Activated T-helper 17 cell treated with anti-CD3 and anti-CD28 coated beads, Interleukin-2, amount 50 U/mL, for 72 hours (primary cell): ENCODE measurements around the gene RLBP1. TPM values are rescaled to one million over a fixed set of nuclear protein-coding genes. Genes with fewer than 3 reads are reported as not detected.

Experiments
- ATAC-seq: fragments of 150-1000 bp; cut with Tn5 transposase; replicated peaks from 2 replicates; pipeline ENCODE4 v1.10.0; 2021; ENCODE audit warnings: mild to moderate bottlenecking, moderate library complexity
- H3K27ac Mint-ChIP-seq: one replicate; pipeline ENCODE4 v1.8.0; 2022; ENCODE audit warnings: mixed read lengths
- H3K27me3 Mint-ChIP-seq: one replicate; pipeline ENCODE4 v1.8.0; 2022; ENCODE audit warnings: mixed read lengths
- H3K36me3 Mint-ChIP-seq: one replicate; pipeline ENCODE4 v1.8.0; 2022; ENCODE audit warnings: low read depth, mild to moderate bottlenecking, mixed read lengths
- H3K4me1 Mint-ChIP-seq: one replicate; pipeline ENCODE4 v1.8.0; 2022; ENCODE audit warnings: mixed read lengths
- H3K4me3 Mint-ChIP-seq: one replicate; pipeline ENCODE4 v1.8.0; 2022; ENCODE audit warnings: mild to moderate bottlenecking, mixed read lengths
- H3K9me3 Mint-ChIP-seq: one replicate; pipeline ENCODE4 v1.8.0; 2022; ENCODE audit warnings: mixed read lengths
- total RNA-seq, 2 donors: library from RNA; stranded (reverse); gene quantifications; one replicate each; pipeline ENCODE4 v1.2.3, GENCODE V29; 2022

Gene RLBP1
- total RNA-seq, 2 donors from 2014 or later = not detected

DNA sequence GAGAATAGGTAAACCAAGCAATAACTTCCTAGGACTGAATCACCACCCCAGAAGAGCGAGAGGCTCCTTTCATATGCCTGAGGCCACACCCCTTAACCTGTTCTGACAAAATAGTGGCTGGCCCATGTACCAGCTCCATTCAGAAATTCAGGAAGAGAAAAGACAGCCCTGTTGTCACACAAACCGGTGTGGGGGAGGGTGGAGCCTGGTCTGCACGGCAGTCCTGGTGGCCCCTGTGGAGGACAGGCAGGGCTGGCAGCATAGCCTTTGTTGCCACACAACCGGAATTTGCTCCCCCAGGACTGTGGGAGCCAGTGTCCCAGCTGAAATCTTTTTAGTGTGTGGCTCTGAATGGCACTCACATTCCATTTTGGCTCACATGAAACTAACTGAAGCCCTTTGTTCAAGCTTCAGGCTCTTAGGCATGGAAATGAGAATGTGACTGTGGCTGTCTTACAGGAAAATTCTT lies 23.8 kb downstream of the RLBP1 start:
- H3K4me3 Mint-ChIP-seq = peak overlapping the region; percentile 31
- H3K27me3 Mint-ChIP-seq = no peaks in the 10 kb centered on the region
- peak; percentile 90 for ATAC-seq
- peaks cover 53% of the 10 kb centered on the region for H3K36me3 Mint-ChIP-seq
- H3K27ac Mint-ChIP-seq = peak overlapping the region; percentile 56
- no peaks in the 10 kb centered on the region for H3K9me3 Mint-ChIP-seq
- peaks cover 11% of the 10 kb centered on the region for H3K4me1 Mint-ChIP-seq

DNA sequence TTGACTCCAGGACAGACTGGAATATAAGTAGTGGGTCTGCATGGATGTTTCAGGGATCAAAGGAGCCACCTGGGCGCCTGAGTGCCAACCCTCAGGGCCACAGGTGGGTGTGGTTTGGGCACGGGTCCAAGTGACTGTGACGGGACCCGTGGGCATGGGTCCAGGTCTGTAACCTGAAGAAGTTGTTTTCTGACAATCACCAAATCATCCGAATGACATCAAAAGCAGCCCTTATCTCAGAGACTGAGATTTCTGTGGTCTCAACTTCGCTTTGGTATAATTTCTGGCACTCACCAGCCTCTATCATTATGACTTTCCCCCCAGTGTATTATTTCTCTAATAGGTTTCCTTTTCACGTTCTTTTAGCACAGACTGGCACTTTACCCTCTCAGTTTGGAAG lies 24.4 kb downstream of the RLBP1 start:
- peak overlapping the region; percentile 31 for H3K4me3 Mint-ChIP-seq

DNA sequence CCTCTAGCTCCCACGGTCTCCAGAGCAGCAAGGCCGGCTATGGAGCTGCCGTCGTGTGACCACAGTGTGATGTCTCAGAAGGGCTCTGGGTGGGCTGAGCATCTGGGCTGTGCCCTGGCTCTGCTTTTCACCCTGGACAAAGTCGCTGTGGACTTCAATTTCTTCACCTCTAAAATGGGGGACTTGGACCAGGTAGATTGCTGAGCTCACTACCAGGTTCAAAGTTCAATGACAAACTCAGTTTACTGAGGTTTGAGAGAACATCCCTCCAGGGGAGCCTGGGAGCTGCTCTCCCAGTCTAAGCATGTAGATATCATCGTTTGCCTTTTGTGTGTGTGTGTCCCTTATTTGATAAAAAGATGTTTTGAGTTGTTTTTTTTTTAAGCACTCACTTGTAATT lies 25.1 kb downstream of the RLBP1 start:
- Mint-ChIP-seq H3K27ac (peak overlapping the region; percentile 56), H3K27me3 (no peaks in the 10 kb centered on the region), H3K4me3 (no peak overlapping the region), H3K9me3 (no peaks in the 10 kb centered on the region), H3K4me1 (peaks cover 11% of the 10 kb centered on the region), H3K36me3 (peaks cover 66% of the 10 kb centered on the region)
- ATAC-seq = no peak

More for the DNA sequence above, 24.4 kb downstream of the RLBP1 start:
- H3K36me3 Mint-ChIP-seq = peaks cover 59% of the 10 kb centered on the region
- H3K4me1 Mint-ChIP-seq = peaks cover 11% of the 10 kb centered on the region
- H3K9me3 Mint-ChIP-seq = no peaks in the 10 kb centered on the region
- H3K27me3 Mint-ChIP-seq = no peaks in the 10 kb centered on the region
- peak overlapping the region; percentile 56 for H3K27ac Mint-ChIP-seq
- ATAC-seq = peak; percentile 75

DNA sequence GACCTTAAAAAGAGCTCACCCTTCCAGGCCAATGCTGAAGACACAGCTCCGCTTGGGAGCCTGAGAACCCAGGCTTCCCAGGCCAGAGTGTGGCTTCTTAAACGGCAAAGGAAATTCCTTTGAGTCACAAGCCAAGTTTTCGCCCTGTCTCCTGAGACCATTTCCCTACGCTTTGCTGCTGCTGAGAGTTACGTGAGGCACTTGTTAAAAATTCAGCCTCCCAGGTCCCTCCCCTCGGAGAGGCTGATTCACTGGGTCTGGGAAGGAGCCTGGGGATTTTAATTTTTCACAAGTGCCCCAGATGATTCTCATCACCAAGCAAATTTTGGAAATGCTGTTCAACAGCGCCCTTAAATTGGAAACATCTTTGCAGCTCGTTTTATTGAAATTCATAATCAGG lies 25.5 kb downstream of the RLBP1 start:
- Mint-ChIP-seq H3K27ac (peak overlapping the region; percentile 36), H3K9me3 (no peaks in the 10 kb centered on the region), H3K4me3 (no peak overlapping the region), H3K27me3 (no peaks in the 10 kb centered on the region), H3K36me3 (peaks cover 70% of the 10 kb centered on the region), H3K4me1 (peaks cover 11% of the 10 kb centered on the region)
- no peak for ATAC-seq

DNA sequence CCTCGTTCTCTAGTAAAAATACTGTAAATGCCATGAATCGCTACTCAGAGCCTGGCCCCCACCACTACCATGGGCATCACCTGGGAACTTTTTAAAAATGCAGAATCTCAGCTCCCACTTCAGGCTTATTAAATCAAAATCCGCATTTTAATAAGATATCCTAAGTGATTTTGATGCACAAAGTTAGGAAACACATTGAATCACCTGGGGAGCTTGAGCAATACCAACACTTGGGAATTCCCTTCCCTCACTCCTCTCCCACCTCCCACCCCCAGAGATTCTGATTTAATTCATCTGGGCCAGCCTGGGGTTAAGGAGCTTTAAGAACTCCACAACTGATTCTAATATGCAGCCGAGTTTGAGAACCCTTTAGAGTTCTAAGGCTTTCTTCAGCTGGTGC lies 26.8 kb downstream of the RLBP1 start:
- no peaks in the 10 kb centered on the region for H3K27me3 Mint-ChIP-seq
- H3K27ac Mint-ChIP-seq = no peak overlapping the region
- no peaks in the 10 kb centered on the region for H3K9me3 Mint-ChIP-seq
- peaks cover 11% of the 10 kb centered on the region for H3K4me1 Mint-ChIP-seq
- ATAC-seq = no peak
- H3K4me3 Mint-ChIP-seq = no peak overlapping the region
- peaks cover 77% of the 10 kb centered on the region for H3K36me3 Mint-ChIP-seq

DNA sequence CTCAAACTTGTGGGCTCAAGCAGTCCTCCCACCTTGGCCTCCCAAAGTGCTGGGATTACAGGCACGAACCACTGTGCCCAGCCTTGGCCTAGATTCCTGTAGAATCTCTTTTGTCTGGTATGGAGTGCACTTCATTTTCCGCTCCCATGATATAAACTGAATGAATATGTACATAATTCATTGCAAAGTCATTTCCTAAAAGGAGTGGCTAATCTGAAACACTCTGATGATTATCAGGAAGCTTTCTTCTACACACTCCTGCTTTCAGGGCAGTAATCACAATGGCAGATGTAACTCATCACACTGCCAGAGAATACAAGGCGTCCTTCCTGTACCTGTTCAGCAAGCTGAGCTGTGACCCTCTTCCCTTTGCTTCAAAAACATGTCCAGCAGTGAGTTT lies 28.6 kb downstream of the RLBP1 start:
- Mint-ChIP-seq H3K4me3 (no peak overlapping the region), H3K27ac (peak overlapping the region; percentile 47), H3K27me3 (no peaks in the 10 kb centered on the region), H3K4me1 (peaks cover 6% of the 10 kb centered on the region), H3K36me3 (peaks cover 95% of the 10 kb centered on the region), H3K9me3 (no peaks in the 10 kb centered on the region)
- ATAC-seq = no peak

DNA sequence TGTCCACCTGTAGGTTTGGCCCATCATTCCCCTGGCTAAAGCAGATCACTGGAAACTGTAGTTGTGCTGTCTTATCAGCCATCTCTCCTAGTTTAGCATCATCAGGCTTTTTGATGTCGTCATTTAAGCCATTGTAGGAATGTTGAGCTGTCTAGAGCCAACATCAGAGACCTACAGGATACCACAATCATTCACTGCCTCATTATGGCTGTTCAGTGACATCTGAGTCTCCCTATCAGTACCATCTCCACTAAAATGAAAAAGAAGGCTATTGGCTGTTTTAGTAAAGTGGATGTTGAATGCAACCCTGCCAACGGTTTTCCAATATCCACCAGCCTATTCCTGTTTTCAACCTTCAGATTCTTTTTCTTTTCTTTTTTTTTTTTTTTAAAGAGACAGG lies 29.2 kb downstream of the RLBP1 start:
- Mint-ChIP-seq H3K27ac (peak overlapping the region; percentile 47), H3K9me3 (no peaks in the 10 kb centered on the region)

DNA sequence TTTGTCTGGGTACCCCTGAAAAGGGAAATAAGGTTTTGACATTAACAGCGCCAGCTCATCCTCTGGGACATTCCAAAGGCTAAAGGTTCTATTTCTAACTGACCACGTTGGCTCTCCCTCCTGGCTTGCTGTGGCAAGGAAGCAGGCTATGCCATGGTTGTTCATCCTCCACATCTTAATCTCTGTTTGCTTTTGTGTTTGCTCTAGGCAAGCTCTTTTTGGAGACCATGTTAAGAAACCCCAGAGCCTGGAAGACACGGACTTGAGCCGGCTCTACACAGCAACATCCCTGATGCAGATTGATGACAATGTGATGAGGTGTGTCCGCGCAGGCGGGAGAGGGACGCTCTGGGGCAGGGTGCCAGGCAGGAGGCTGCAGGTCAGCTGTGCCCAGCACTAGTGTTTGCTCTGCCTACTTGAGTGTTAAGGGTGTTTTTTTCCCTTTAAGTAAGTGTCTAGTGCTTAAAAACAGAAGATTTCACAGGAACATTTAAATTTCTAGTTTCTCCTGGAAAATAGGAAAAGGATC lies 33.3 kb downstream of the RLBP1 start:
- no peak for ATAC-seq
- Mint-ChIP-seq H3K36me3 (peaks cover 89% of the 10 kb centered on the region), H3K9me3 (no peaks in the 10 kb centered on the region), H3K27me3 (no peaks in the 10 kb centered on the region), H3K27ac (peak overlapping the region; percentile 38), H3K4me3 (no peak overlapping the region), H3K4me1 (no peaks in the 10 kb centered on the region)

More for the DNA sequence above, 29.2 kb downstream of the RLBP1 start:
- Mint-ChIP-seq H3K4me3 (no peak overlapping the region), H3K27me3 (no peaks in the 10 kb centered on the region), H3K4me1 (peaks cover 2% of the 10 kb centered on the region), H3K36me3 (peaks cover 97% of the 10 kb centered on the region)
- peak; percentile 59 for ATAC-seq

DNA sequence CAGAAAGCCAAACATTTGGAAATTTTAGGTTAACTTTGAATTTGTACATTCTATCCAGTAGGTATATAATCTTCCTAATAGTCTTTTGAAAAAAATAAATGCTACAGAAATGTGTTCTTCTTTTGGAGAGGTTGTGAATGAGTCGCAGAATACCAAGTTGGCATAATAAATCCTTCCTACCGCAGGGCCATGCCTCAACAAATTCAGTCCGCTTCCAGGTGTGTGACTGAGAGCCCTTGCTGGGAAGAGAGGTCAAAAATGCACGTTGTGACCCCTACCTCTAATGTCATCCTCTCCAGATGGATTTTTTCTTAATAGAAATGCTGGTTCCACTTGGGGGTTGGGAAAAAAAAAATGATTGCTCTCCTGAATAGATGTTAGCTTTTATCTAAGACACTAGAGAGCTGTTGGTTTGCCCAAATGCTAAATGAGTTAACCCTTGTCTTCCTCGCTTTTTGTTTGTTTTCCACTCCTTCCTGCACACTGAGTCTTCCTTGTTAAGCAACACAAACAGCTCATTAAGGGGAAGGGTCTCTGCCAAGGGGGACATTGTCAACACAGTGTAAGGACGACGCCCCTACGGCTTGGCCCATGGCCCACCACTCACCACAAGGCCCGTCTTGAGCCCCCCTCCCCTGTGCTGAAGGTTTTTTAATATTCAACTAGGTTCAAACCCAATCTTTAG lies 33.9 kb downstream of the RLBP1 start:
- ATAC-seq = no peak
- peak overlapping the region; percentile 38 for H3K27ac Mint-ChIP-seq

DNA sequence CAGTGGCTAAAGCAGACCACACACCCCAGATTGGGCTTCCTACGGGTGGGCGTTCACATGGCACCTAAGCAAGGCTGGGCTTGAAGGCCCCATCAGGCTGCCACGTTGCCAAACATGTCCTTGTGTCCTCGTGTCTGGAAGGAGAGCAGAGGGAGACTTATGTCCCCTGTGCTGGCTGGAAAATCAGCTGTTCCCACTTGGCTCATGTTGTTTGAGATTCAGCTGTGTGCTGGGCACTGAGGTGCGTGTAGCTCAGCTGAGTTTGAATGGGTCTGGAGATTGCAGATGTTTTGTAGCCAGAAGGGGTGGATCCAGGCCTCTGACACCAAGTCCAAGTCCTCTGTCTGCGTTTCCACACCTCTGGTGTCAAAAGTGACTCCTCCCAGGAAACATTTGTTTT lies 34.6 kb downstream of the RLBP1 start:
- peak overlapping the region; percentile 58 for H3K27ac Mint-ChIP-seq
- no peak for ATAC-seq
- H3K4me1 Mint-ChIP-seq = no peaks in the 10 kb centered on the region
- H3K27me3 Mint-ChIP-seq = no peaks in the 10 kb centered on the region
- no peak overlapping the region for H3K4me3 Mint-ChIP-seq
- peaks cover 76% of the 10 kb centered on the region for H3K36me3 Mint-ChIP-seq
- no peaks in the 10 kb centered on the region for H3K9me3 Mint-ChIP-seq

More for the DNA sequence above, 33.9 kb downstream of the RLBP1 start:
- Mint-ChIP-seq H3K36me3 (peaks cover 83% of the 10 kb centered on the region), H3K4me1 (no peaks in the 10 kb centered on the region), H3K27me3 (no peaks in the 10 kb centered on the region), H3K4me3 (no peak overlapping the region), H3K9me3 (no peaks in the 10 kb centered on the region)

DNA sequence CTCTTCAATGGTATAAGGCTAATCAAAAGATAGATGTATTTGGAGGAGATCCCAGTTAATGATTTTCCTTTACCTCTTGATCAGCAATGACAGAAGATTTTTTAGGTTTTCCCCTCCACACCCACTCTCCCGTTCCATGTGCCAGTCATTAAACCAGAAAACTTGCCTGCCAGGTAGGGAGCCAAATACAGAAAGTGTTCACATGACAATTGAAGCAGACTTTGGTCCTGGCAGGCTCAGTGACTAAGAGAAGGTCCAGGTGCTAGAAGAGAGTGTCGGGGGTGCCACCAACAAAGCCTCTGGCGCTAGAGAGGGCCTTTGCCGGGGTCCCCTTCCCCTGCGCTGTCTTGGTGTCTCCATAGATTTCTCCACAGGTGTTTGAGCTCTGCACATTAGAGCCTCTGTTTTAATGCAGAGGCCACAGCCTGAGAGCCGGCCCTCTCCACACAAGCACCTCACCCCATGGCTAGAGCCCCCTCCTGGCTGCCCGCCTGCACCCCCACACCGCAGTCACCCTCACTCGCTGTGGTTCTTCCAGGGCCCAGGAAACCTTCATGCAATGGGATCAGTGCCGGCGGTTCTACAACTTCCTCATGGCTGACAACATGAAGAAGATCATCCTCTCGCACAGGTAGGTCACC lies 36.4 kb downstream of the RLBP1 start:
- Mint-ChIP-seq H3K4me3 (no peak overlapping the region), H3K27ac (peak overlapping the region; percentile 49), H3K27me3 (no peaks in the 10 kb centered on the region), H3K9me3 (no peaks in the 10 kb centered on the region), H3K4me1 (peaks cover 5% of the 10 kb centered on the region), H3K36me3 (peaks cover 65% of the 10 kb centered on the region)
- no peak for ATAC-seq

DNA sequence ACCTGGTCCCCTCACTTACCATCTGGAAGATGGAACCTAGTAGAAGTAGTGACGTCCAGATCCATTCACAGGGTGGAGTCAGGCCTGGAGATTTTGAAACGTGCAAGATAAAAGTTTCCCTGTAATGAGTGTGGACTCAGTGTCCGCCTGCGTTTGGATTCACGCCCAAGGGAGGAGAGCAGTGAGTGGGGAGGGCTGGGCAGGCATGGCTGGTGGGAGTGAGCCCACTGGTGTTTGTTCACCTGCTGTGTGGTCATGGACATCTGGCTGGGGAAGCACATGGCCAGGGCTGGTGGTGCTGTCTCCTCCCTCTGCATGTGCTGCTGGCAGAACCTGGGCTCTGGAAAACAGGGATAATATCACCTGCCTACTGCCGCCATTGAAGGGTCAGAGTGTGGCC lies 37.0 kb downstream of the RLBP1 start:
- no peaks in the 10 kb centered on the region for H3K27me3 Mint-ChIP-seq
- H3K36me3 Mint-ChIP-seq = peaks cover 65% of the 10 kb centered on the region
- no peak overlapping the region for H3K4me3 Mint-ChIP-seq
- no peaks in the 10 kb centered on the region for H3K9me3 Mint-ChIP-seq
- peak overlapping the region; percentile 49 for H3K27ac Mint-ChIP-seq
- H3K4me1 Mint-ChIP-seq = peaks cover 5% of the 10 kb centered on the region
- no peak for ATAC-seq

DNA sequence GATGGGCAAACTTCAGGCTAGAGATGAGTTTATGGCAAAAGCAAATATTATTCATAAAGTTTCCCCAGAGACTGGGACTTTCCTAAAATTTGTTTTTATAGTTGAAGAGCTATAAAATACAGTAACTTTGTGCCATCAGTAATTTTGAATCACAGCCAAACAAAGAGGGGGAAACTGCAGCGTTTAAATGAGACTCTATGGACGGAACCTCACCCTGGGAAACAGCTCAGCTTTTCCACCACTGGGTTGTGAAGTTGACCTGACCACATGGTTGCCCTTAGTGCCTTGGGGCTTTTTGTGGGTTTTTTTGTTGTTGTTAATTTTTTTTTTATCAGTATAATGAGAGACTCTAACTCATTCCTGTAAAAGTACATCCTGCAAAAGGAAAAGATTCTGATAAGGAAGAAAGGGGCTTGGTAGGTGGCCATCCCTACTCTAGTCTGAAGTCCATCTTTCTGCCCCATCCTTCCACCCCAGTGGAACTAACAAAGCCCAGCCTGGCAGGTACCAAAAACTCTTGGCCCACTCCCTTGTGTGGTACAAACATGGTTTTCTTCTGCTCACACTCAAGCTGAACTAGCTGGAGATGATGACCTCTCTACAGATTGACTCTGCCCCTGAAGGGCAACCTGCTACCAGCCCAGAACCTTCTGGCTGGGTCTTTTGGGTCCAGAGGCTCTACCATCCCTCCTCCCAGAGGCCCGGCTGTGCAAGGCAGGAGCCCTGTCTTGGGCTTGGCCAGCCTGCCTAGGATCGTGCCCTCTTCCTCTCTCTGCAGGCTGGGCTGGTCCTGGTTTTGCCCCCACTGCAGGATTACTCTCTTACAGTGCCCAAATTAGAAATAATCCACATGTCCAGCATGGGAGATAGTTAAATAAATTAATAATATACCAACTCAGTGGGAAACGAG lies 41.2 kb downstream of the RLBP1 start:
- H3K27ac Mint-ChIP-seq = peak overlapping the region; percentile 96
- H3K4me3 Mint-ChIP-seq = peak overlapping the region; percentile 58
- peaks cover 64% of the 10 kb centered on the region for H3K36me3 Mint-ChIP-seq
- H3K27me3 Mint-ChIP-seq = no peaks in the 10 kb centered on the region
- ATAC-seq = peak; percentile 83
- peaks cover 22% of the 10 kb centered on the region for H3K4me1 Mint-ChIP-seq
- H3K9me3 Mint-ChIP-seq = no peaks in the 10 kb centered on the region

DNA sequence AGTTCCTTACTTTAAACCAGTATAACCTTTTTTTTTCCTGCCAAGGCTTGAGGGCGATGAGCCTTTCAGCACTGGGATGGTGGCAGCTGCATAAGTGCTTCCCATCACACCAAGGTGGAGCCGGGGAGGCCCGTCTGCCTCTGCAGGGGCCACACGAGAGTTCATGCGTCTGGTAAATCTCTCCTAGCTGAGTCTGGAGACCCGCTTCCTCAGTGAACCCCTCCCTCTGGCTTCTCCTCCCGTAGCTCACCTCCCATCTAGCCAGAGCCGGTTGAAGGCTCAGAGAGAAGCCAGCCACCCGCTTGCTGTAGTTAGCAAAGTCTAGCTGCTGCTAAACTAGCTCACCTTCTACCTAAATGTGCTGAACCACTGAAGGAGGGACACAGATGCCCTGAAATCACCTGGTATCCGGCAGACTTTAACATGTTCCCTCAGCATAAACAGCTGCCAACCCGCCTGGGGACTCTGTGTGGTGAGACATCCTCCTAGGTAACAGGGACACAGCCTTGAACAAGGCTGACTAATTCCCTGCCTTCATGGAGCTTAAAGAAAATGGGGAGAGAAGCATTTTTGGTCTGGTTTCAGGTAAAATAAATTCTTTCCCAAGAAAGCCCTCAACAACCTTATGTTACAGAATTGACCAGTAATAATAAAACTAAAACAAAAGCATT lies 42.9 kb downstream of the RLBP1 start:
- Mint-ChIP-seq H3K4me3 (peak overlapping the region; percentile 58), H3K9me3 (no peaks in the 10 kb centered on the region), H3K4me1 (peaks cover 22% of the 10 kb centered on the region), H3K27me3 (no peaks in the 10 kb centered on the region), H3K36me3 (peaks cover 59% of the 10 kb centered on the region), H3K27ac (peak overlapping the region; percentile 96)
- ATAC-seq = peak; percentile 68
